Measurements from ENCODE around the gene PPARG. TPM values are rescaled to one million over a fixed set of nuclear protein-coding genes. Genes with fewer than 3 reads are reported as not detected.
"Not testable (repeated sequence)": the region's sequence is repeated elsewhere in the genome, so short reads cannot be mapped to it uniquely, and the experiment has no call there.

The PPARG gene
- polyA plus RNA-seq, 3 donors from 2014 or later: not detected

- Mint-ChIP-seq H3K9me3 (no peaks in the 10 kb centered on the region), H3K4me3 (no peak overlapping the region), H3K36me3 (no peaks in the 10 kb centered on the region), H3K4me1 (peaks cover 0 to 6% of the 10 kb centered on the region in 2 donors), H3K27ac (no peak overlapping the region), H3K27me3 (ENCODE audit: low read depth in 3 of 3) (peaks cover 0 to 8% (median 0%) of the 10 kb centered on the region in 3 donors)
- no peak for DNase-seq
Measured at GRCh38 chr3:12465151-12465835, 176.4 kb downstream of the PPARG start.

- H3K36me3 Mint-ChIP-seq: no peaks in the 10 kb centered on the region
- DNase-seq: no peak
- H3K27ac Mint-ChIP-seq: no peak overlapping the region
- H3K9me3 Mint-ChIP-seq: no peaks in the 10 kb centered on the region
- peaks cover 0 to 6% of the 10 kb centered on the region in 2 donors for H3K4me1 Mint-ChIP-seq
- no peak overlapping the region for H3K4me3 Mint-ChIP-seq
- peaks cover 0 to 8% (median 0%) of the 10 kb centered on the region in 3 donors for H3K27me3 Mint-ChIP-seq (ENCODE audit: low read depth in 3 of 3)
Measured at GRCh38 chr3:12465836-12466225, 177.0 kb downstream of the PPARG start.

GRCh38 chr3:12467746-12468145 is 178.9 kb downstream of the PPARG start:
- no peak for DNase-seq
- H3K36me3 Mint-ChIP-seq: no peaks in the 10 kb centered on the region
- H3K4me1 Mint-ChIP-seq: peaks cover 0 to 2% of the 10 kb centered on the region in 2 donors
- no peak overlapping the region for H3K4me3 Mint-ChIP-seq
- H3K27me3 Mint-ChIP-seq (ENCODE audit: low read depth in 3 of 3): peaks cover 0 to 9% (median 0%) of the 10 kb centered on the region in 3 donors
- no peak overlapping the region for H3K27ac Mint-ChIP-seq
- H3K9me3 Mint-ChIP-seq: no peaks in the 10 kb centered on the region

- Mint-ChIP-seq H3K27me3 (ENCODE audit: low read depth in 3 of 3) (peaks cover 0 to 9% (median 4%) of the 10 kb centered on the region in 3 donors), H3K4me1 (peaks cover 0 to 2% of the 10 kb centered on the region in 2 donors), H3K36me3 (no peaks in the 10 kb centered on the region), H3K27ac (no peak overlapping the region), H3K4me3 (no peak overlapping the region), H3K9me3 (no peaks in the 10 kb centered on the region)
- no peak for DNase-seq
Measured at GRCh38 chr3:12468276-12468675, 179.4 kb downstream of the PPARG start.

GRCh38 chr3:12468757-12469156 is 179.9 kb downstream of the PPARG start:
- Mint-ChIP-seq H3K4me1 (peaks cover 0 to 2% of the 10 kb centered on the region in 2 donors), H3K27me3 (ENCODE audit: low read depth in 3 of 3) (peaks cover 0 to 9% (median 4%) of the 10 kb centered on the region in 3 donors), H3K27ac (no peak overlapping the region), H3K9me3 (no peaks in the 10 kb centered on the region), H3K36me3 (no peaks in the 10 kb centered on the region), H3K4me3 (no peak overlapping the region)
- DNase-seq: no peak

- H3K4me1 Mint-ChIP-seq, H3K27ac Mint-ChIP-seq: not testable (repeated sequence)
Measured at GRCh38 chr3:12469222-12469621, 180.4 kb downstream of the PPARG start.

GRCh38 chr3:12470111-12470510 is 181.2 kb downstream of the PPARG start:
- Mint-ChIP-seq H3K27ac (no peak overlapping the region), H3K4me3 (no peak overlapping the region), H3K9me3 (no peaks in the 10 kb centered on the region), H3K4me1 (no peaks in the 10 kb centered on the region), H3K27me3 (ENCODE audit: low read depth in 3 of 3) (peaks cover 2 to 6% (median 2%) of the 10 kb centered on the region in 3 donors), H3K36me3 (no peaks in the 10 kb centered on the region)
- DNase-seq: no peak

More at GRCh38 chr3:12469222-12469621, 180.4 kb downstream of the PPARG start:
- H3K27me3 Mint-ChIP-seq (ENCODE audit: low read depth in 3 of 3); DNase-seq; H3K4me3 Mint-ChIP-seq; H3K36me3 Mint-ChIP-seq; H3K9me3 Mint-ChIP-seq: not testable (repeated sequence)

GRCh38 chr3:12470680-12471079 is 181.8 kb downstream of the PPARG start:
- Mint-ChIP-seq H3K27me3 (ENCODE audit: low read depth in 3 of 3) (peaks cover 2 to 6% (median 2%) of the 10 kb centered on the region in 3 donors), H3K27ac (no peak overlapping the region), H3K36me3 (no peaks in the 10 kb centered on the region), H3K9me3 (no peaks in the 10 kb centered on the region), H3K4me3 (no peak overlapping the region), H3K4me1 (no peaks in the 10 kb centered on the region)
- DNase-seq: no peak

GRCh38 chr3:12471241-12471640 is 182.4 kb downstream of the PPARG start:
- Mint-ChIP-seq H3K36me3 (no peaks in the 10 kb centered on the region), H3K4me1 (no peaks in the 10 kb centered on the region), H3K27ac (no peak overlapping the region), H3K4me3 (no peak overlapping the region), H3K9me3 (no peaks in the 10 kb centered on the region), H3K27me3 (ENCODE audit: low read depth in 3 of 3) (peaks cover 2 to 6% (median 2%) of the 10 kb centered on the region in 3 donors)
- no peak for DNase-seq

GRCh38 chr3:12472000-12472610 is 183.2 kb downstream of the PPARG start:
- H3K4me1 Mint-ChIP-seq: no peaks in the 10 kb centered on the region
- H3K9me3 Mint-ChIP-seq: no peaks in the 10 kb centered on the region
- H3K27ac Mint-ChIP-seq: no peak overlapping the region
- no peak overlapping the region for H3K4me3 Mint-ChIP-seq
- no peaks in the 10 kb centered on the region for H3K36me3 Mint-ChIP-seq
- no peak for DNase-seq
- H3K27me3 Mint-ChIP-seq (ENCODE audit: low read depth in 3 of 3): peaks cover 2 to 6% (median 2%) of the 10 kb centered on the region in 3 donors

GRCh38 chr3:12472796-12473195 is 183.9 kb downstream of the PPARG start:
- H3K9me3 Mint-ChIP-seq: no peaks in the 10 kb centered on the region
- DNase-seq: no peak
- no peaks in the 10 kb centered on the region for H3K4me1 Mint-ChIP-seq
- no peak overlapping the region for H3K27ac Mint-ChIP-seq
- H3K4me3 Mint-ChIP-seq: no peak overlapping the region
- no peaks in the 10 kb centered on the region for H3K36me3 Mint-ChIP-seq
- peaks cover 2 to 8% (median 2%) of the 10 kb centered on the region in 3 donors for H3K27me3 Mint-ChIP-seq (ENCODE audit: low read depth in 3 of 3)

- Mint-ChIP-seq H3K36me3 (no peaks in the 10 kb centered on the region), H3K27me3 (ENCODE audit: low read depth in 3 of 3) (peaks cover 2 to 8% (median 2%) of the 10 kb centered on the region in 3 donors), H3K27ac (peak overlapping the region in 1 of 6 donors; percentile 53), H3K4me1 (no peaks in the 10 kb centered on the region), H3K4me3 (no peak overlapping the region), H3K9me3 (no peaks in the 10 kb centered on the region)
- DNase-seq: no peak
Measured at GRCh38 chr3:12473511-12473910, 184.6 kb downstream of the PPARG start.

GRCh38 chr3:12476238-12476897 is 187.5 kb downstream of the PPARG start:
- no peak for DNase-seq
- Mint-ChIP-seq H3K4me3 (no peak overlapping the region), H3K4me1 (no peaks in the 10 kb centered on the region), H3K27me3 (ENCODE audit: low read depth in 3 of 3) (peaks cover 2 to 8% (median 5%) of the 10 kb centered on the region in 3 donors), H3K9me3 (no peaks in the 10 kb centered on the region), H3K27ac (no peak overlapping the region), H3K36me3 (no peaks in the 10 kb centered on the region)

GRCh38 chr3:12477256-12477655 is 188.4 kb downstream of the PPARG start:
- DNase-seq: no peak
- no peaks in the 10 kb centered on the region for H3K36me3 Mint-ChIP-seq
- H3K4me3 Mint-ChIP-seq: no peak overlapping the region
- H3K27ac Mint-ChIP-seq: no peak overlapping the region
- H3K9me3 Mint-ChIP-seq: peaks cover 0 to 2% (median 0%) of the 10 kb centered on the region in 6 donors
- no peaks in the 10 kb centered on the region for H3K4me1 Mint-ChIP-seq
- H3K27me3 Mint-ChIP-seq (ENCODE audit: low read depth in 3 of 3): peaks cover 2 to 8% (median 5%) of the 10 kb centered on the region in 3 donors

All from immature natural killer cell (primary cell).